Measurements from ENCODE around the gene ARL6IP4.
A peak's percentile ranks its signal among the peaks of the same experiment; 100 is the strongest.

ARL6IP4 gene

DNA sequence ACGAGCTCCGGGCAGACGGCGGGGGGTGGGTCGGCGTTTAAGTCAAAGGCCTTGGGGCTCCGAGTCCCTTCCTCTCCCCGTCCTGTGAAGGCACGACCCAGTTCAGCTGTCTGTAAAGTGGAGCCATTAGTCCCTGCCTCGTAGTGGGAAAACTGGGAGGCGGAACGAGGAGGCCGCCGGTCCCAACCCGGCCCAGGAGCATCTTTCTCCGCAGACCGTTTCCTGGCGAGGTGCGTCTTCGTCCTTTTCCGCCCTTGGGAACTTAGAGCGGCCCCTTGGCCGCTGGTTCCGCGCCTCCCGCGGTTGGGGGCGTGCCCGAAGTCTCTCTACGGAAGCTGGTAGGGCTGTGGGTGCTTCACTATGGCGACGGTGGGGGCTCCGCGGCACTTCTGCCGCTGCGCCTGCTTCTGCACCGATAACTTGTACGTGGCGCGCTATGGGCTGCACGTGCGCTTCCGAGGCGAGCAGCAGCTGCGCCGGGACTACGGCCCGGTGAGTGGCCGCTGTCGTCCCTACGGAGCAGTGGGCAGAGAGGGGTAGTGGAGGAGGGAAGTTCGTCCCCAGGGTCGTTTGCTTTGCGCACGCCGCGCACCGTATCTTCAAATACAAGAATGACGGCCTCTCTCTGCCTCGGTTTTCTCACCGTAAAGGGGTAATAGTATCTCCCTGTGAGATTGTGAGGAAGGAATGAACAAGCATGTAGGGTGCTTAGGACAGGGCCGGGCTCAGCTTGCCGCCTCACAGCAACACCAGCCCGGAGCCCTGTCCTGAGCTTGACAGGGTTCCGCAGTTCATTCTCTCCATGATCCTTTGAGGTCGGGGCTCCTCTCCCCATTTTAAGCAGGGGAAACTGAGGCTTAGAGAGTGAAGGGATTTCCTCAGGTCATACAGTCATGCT lies 5.3 kb upstream of the ARL6IP4 start, which contains the start of gene OGFOD2:
TSS of gene OGFOD2 (plus strand) at position 353 of the 898 bp plus-strand sequence. CDS start at position 361, 8 bp downstream.
- Histone ChIP-seq H3K79me2 (ENCODE audit: insufficient read depth, low read length) (peaks cover 7% of the 10 kb centered on the region; the same call in 1 of the 2 replicates), H3K27ac (ENCODE audit: low read depth, low read length) (peak within 1 kb of the TSS; percentile 90), H3K9ac (ENCODE audit: low read length) (peak within 1 kb of the TSS; percentile 97), H3K9me2 (replicated peaks; ENCODE audit: insufficient read depth, low read length) (no peaks in the 10 kb centered on the region), H3K27me3 (ENCODE audit: low read length) (no peaks in the 10 kb centered on the region), H4K20me1 (ENCODE audit: low read depth, low read length) (no peaks in the 10 kb centered on the region), H3K9me3 (ENCODE audit: insufficient read depth, low read length) (no peaks in the 10 kb centered on the region), H3K36me3 (ENCODE audit: low read length) (no peaks in the 10 kb centered on the region), H3F3A (ENCODE audit: insufficient read depth) (no peaks in the 10 kb centered on the region), H3K4me3 (ENCODE audit: insufficient read depth, low read length, poor library complexity, severe bottlenecking) (peak within 1 kb of the TSS; percentile 93), H2AFZ (ENCODE audit: low read depth, low read length, severe bottlenecking) (peak within 1 kb of the TSS; percentile 96), H3K4me2 (ENCODE audit: low read depth, low read length, poor library complexity, severe bottlenecking) (peak within 1 kb of the TSS; percentile 96)
- TF ChIP-seq EZH2phosphoT487 (conservative IDR thresholded peaks at IDR 0.05; ENCODE audit: low read length): no peak
- TF ChIP-seq, protein P1, sequence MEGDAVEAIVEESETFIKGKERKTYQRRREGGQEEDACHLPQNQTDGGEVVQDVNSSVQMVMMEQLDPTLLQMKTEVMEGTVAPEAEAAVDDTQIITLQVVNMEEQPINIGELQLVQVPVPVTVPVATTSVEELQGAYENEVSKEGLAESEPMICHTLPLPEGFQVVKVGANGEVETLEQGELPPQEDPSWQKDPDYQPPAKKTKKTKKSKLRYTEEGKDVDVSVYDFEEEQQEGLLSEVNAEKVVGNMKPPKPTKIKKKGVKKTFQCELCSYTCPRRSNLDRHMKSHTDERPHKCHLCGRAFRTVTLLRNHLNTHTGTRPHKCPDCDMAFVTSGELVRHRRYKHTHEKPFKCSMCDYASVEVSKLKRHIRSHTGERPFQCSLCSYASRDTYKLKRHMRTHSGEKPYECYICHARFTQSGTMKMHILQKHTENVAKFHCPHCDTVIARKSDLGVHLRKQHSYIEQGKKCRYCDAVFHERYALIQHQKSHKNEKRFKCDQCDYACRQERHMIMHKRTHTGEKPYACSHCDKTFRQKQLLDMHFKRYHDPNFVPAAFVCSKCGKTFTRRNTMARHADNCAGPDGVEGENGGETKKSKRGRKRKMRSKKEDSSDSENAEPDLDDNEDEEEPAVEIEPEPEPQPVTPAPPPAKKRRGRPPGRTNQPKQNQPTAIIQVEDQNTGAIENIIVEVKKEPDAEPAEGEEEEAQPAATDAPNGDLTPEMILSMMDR (IDR thresholded peaks at IDR 0.05; ENCODE audit: insufficient read depth, low read length, poor library complexity, severe bottlenecking): no peak

DNA sequence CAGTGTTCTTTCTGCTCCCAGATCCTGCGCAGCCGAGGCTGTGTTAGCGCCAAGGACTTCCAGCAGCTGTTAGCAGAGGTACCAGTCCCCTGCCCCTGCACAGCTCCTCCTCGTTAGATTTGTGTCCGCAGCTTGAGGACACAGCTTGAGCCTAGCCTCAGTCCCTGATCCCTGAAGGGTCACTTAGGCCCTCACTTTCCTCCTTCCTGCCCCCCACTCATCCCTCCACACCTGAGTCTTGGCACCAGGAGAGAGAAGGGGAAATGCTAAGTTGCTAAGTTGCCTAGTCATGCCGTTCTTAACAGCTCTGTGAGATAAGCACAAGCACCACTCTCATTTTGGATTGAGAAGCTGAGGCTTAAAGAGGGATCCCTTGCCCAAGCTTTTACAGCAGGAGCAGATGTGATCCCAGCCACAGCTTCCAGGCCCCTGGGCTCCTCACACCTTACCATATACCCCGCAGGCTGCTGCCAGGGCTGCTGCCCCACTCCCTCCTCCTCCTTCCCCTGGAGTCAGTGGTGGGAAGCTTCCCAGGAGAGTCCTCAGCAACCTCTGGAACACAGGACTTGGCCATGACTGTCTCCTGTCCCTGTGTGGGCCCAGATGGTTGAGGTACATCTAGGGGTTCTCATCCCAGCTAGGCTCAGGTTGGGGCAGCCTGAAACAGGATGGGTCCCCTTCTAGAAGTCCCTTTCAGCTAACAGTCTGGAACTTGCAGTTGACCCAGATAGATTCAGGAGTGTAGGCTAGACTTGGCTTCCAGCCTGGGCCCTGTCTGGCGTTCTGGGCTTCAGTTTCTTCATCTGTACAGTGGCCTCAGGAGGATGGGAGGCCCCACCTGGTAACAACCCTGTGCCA lies 4.5 kb upstream of the ARL6IP4 start:
- peaks cover 12% of the 10 kb centered on the region; the same call in 1 of the 2 replicates for H3K79me2 ChIP-seq (ENCODE audit: insufficient read depth, low read length)
- H3F3A ChIP-seq (ENCODE audit: insufficient read depth): no peaks in the 10 kb centered on the region
- H3K27me3 ChIP-seq (ENCODE audit: low read length): no peaks in the 10 kb centered on the region
- H3K27ac ChIP-seq (ENCODE audit: low read depth, low read length): peak overlapping the region; percentile 90
- H3K9ac ChIP-seq (ENCODE audit: low read length): peak overlapping the region; percentile 97
- TF ChIP-seq, protein P1 (IDR thresholded peaks at IDR 0.05; ENCODE audit: insufficient read depth, low read length, poor library complexity, severe bottlenecking): no peak
- TF ChIP-seq EZH2phosphoT487 (conservative IDR thresholded peaks at IDR 0.05; ENCODE audit: low read length): no peak
- H2AFZ ChIP-seq (ENCODE audit: low read depth, low read length, severe bottlenecking): no peak overlapping the region
- H3K9me2 ChIP-seq (replicated peaks; ENCODE audit: insufficient read depth, low read length): no peaks in the 10 kb centered on the region
- H4K20me1 ChIP-seq (ENCODE audit: low read depth, low read length): no peaks in the 10 kb centered on the region
- no peaks in the 10 kb centered on the region for H3K36me3 ChIP-seq (ENCODE audit: low read length)
- H3K4me3 ChIP-seq (ENCODE audit: insufficient read depth, low read length, poor library complexity, severe bottlenecking): peak overlapping the region; percentile 93
- peak overlapping the region; percentile 96 for H3K4me2 ChIP-seq (ENCODE audit: low read depth, low read length, poor library complexity, severe bottlenecking)
- no peaks in the 10 kb centered on the region for H3K9me3 ChIP-seq (ENCODE audit: insufficient read depth, low read length)

DNA sequence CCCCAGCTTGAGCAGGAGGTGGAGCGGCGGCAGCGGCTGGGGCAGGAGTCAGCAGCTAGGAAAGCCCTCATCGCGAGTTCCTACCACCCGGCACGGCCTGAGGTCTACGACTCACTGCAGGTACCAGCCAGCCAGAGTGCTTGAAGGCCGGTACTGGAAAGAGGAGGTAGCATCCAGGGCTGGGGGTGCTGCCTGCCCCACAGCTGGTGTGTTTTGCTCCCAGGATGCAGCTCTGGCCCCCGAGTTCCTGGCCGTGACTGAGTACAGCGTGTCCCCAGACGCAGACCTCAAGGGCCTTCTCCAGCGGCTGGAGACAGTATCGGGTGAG lies 3.9 kb upstream of the ARL6IP4 start:
- no peaks in the 10 kb centered on the region for H3K9me3 ChIP-seq (ENCODE audit: insufficient read depth, low read length)
- H3F3A ChIP-seq (ENCODE audit: insufficient read depth): no peaks in the 10 kb centered on the region
- H4K20me1 ChIP-seq (ENCODE audit: low read depth, low read length): no peaks in the 10 kb centered on the region
- no peak overlapping the region for H3K4me3 ChIP-seq (ENCODE audit: insufficient read depth, low read length, poor library complexity, severe bottlenecking)
- H2AFZ ChIP-seq (ENCODE audit: low read depth, low read length, severe bottlenecking): no peak overlapping the region
- H3K9ac ChIP-seq (ENCODE audit: low read length): peak overlapping the region; percentile 97; the same call in 1 of the 2 replicates
- no peaks in the 10 kb centered on the region for H3K36me3 ChIP-seq (ENCODE audit: low read length)
- H3K4me2 ChIP-seq (ENCODE audit: low read depth, low read length, poor library complexity, severe bottlenecking): peak overlapping the region; percentile 96
- H3K9me2 ChIP-seq (replicated peaks; ENCODE audit: insufficient read depth, low read length): no peaks in the 10 kb centered on the region
- H3K27ac ChIP-seq (ENCODE audit: low read depth, low read length): no peak overlapping the region
- H3K79me2 ChIP-seq (ENCODE audit: insufficient read depth, low read length): peaks cover 15% of the 10 kb centered on the region; the same call in 1 of the 2 replicates
- TF ChIP-seq, protein P1 (IDR thresholded peaks at IDR 0.05; ENCODE audit: insufficient read depth, low read length, poor library complexity, severe bottlenecking): no peak
- TF ChIP-seq EZH2phosphoT487 (conservative IDR thresholded peaks at IDR 0.05; ENCODE audit: low read length): no peak
- no peaks in the 10 kb centered on the region for H3K27me3 ChIP-seq (ENCODE audit: low read length)
